H1 (cell line): ENCODE measurements around the gene PDK4. TPM values are rescaled to one million over a fixed set of nuclear protein-coding genes. Genes with fewer than 3 reads are reported as not detected.

Experiments used
- EZH2 ChIP-seq: fragments of 200-600 bp; sonication (generic); IDR thresholded peaks from 2 replicates; pipeline ENCODE4 v1.7.1; 2012; ENCODE audit warnings: low read depth, mild to moderate bottlenecking, moderate library complexity, low read length, inconsistent platforms; ENCODE audit not compliant: severe bottlenecking
- POLR2AphosphoS5 ChIP-seq: IDR thresholded peaks from 2 replicates; pipeline ENCODE4 v1.6.1; 2011; ENCODE audit warnings: low read depth, low read length
- SIN3A ChIP-seq, 2 experiments: IDR thresholded peaks in 1 of 2; conservative IDR thresholded peaks in 1 of 2; 2 replicates each; pipeline ENCODE4 v1.6.1; 2011 to 2012; ENCODE audit warnings: low read length in 2 of 2, improper control_type of control experiment in 1 of 2, low read depth in 1 of 2, mild to moderate bottlenecking in 1 of 2
- SIRT6 ChIP-seq: IDR thresholded peaks from one replicate; pipeline ENCODE4 v1.7.1; 2012; ENCODE audit warnings: low read length, inconsistent platforms
- SP4 ChIP-seq: IDR thresholded peaks from 2 replicates; pipeline ENCODE4 v1.6.1; 2012; ENCODE audit warnings: low read length, inconsistent platforms
- TCF12 ChIP-seq: IDR thresholded peaks from 2 replicates; pipeline ENCODE4 v1.6.1; 2011; ENCODE audit warnings: low read depth, mild to moderate bottlenecking, low read length
- polyA plus RNA-seq, 7 experiments: library from polyadenylated mRNA; depleted of rRNA in 3 of 7; stranded (reverse) in 5 of 7; unstranded in 2 of 7; fragments of >200 nt in 5 of 7; fragments of 200-250 nt in 2 of 7; gene quantifications; 1 replicate in 5 of 7; 2 replicates in 1 of 7; 4 replicates in 1 of 7; pipeline versions ENCODE4 v1.2.1 to v1.2.3, GENCODE V29; 2011 to 2013; ENCODE audit warnings: missing spikeins in 2 of 7, mixed read lengths in 2 of 7
- total RNA-seq: library from RNA; stranded (reverse); fragmentation: NEBNext Ultra II Directional; extraction: Animal tissue kit (Norgen Biotek cat#: 25700); gene quantifications from 2 replicates; pipeline ENCODE4 v1.2.1, GENCODE V29; 2021
- TF ChIP-seq, protein P1 (sequence below): IDR thresholded peaks from 2 replicates; pipeline ENCODE4 v1.6.1; 2012; ENCODE audit warnings: inconsistent platforms

The PDK4 gene
- total and polyA plus RNA-seq, 2 of the 8 experiments (the other 6 are each of a cell fraction or from before 2014, with no cell fraction given) = 0.26 TPM; not detected in 1

DNA sequence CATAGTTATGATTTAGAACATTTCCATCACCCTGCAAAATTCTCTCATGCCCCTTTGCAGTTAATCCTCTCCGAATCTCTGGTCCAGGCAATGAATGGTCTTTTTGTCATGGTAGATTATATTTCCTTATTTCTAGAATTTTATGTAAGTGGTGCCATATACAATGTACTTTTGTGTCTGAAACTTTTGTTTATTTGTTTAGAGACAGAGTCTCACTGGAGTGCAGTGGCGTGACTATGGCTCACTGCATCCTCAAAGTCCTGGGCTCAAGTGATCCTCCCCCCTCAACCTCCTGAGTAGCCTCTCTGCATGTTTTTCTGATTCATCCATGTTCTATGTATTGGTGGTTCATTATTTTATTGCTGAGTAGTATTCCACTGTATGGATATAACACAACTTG, 23.2 kb upstream of the PDK4 start (continued):
- TF ChIP-seq SIRT6 (no peak), EZH2 (no peak), SP4 (no peak), POLR2AphosphoS5 (no peak), SIN3A (conservative IDR thresholded peaks at IDR 0.05 in 1 of 2, IDR thresholded peaks at IDR 0.05 in 1 of 2; ENCODE audit: low read depth in 1 of 2, low read length in 2 of 2) (no peak), TCF12 (no peak)
- TF ChIP-seq, protein P1, sequence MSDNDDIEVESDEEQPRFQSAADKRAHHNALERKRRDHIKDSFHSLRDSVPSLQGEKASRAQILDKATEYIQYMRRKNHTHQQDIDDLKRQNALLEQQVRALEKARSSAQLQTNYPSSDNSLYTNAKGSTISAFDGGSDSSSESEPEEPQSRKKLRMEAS = no peak
